Measurements from ENCODE around the gene NLK. TPM values are rescaled to one million over a fixed set of nuclear protein-coding genes. Genes with fewer than 3 reads are reported as not detected.
A peak's percentile ranks its signal among the peaks of the same experiment; 100 is the strongest.

Gene NLK
- polyA plus RNA-seq, 1 experiment: 24.5 TPM

DNA sequence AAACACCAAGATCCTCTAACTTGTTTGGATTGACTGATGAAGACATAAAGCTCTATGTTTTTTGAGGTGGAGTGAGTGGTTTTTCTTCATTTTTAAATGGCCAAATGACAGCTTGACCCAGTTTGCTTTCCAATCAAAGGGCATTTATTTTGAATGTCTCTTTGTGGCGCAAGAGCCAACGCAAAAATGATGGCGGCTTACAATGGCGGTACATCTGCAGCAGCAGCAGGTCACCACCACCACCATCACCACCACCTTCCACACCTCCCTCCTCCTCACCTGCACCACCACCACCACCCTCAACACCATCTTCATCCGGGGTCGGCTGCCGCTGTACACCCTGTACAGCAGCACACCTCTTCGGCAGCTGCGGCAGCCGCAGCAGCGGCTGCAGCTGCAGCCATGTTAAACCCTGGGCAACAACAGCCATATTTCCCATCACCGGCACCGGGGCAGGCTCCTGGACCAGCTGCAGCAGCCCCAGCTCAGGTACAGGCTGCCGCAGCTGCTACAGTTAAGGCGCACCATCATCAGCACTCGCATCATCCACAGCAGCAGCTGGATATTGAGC lies 329 bp downstream of the NLK start:
- DNase-seq (ENCODE audit: low read depth, low spot score): no peak
- CTCF ChIA-PET: no interaction called here
- TF ChIP-seq, protein P1, sequence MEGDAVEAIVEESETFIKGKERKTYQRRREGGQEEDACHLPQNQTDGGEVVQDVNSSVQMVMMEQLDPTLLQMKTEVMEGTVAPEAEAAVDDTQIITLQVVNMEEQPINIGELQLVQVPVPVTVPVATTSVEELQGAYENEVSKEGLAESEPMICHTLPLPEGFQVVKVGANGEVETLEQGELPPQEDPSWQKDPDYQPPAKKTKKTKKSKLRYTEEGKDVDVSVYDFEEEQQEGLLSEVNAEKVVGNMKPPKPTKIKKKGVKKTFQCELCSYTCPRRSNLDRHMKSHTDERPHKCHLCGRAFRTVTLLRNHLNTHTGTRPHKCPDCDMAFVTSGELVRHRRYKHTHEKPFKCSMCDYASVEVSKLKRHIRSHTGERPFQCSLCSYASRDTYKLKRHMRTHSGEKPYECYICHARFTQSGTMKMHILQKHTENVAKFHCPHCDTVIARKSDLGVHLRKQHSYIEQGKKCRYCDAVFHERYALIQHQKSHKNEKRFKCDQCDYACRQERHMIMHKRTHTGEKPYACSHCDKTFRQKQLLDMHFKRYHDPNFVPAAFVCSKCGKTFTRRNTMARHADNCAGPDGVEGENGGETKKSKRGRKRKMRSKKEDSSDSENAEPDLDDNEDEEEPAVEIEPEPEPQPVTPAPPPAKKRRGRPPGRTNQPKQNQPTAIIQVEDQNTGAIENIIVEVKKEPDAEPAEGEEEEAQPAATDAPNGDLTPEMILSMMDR (IDR thresholded peaks at IDR 0.05; ENCODE audit: low read depth, low read length): no peak
- no peak overlapping the region for H3K27ac ChIP-seq (ENCODE audit: low read depth, low read length)
- peak overlapping the region; percentile 81 for H3K4me3 ChIP-seq (ENCODE audit: low read depth, low read length)
- peaks cover 4% of the 10 kb centered on the region; the same call in 1 of the 2 replicates for H3K9me3 ChIP-seq (ENCODE audit: control insufficient read depth, insufficient read depth, low read length)
- POLR2A ChIA-PET: interaction anchor here (0.9 kb wide), 1 partner anchor 116 kb away, joined by 4 read pairs; no protein-coding TSS in a partner anchor
- no peaks in the 10 kb centered on the region for H3K27me3 ChIP-seq (ENCODE audit: control insufficient read depth, insufficient read depth, low read length)

DNA sequence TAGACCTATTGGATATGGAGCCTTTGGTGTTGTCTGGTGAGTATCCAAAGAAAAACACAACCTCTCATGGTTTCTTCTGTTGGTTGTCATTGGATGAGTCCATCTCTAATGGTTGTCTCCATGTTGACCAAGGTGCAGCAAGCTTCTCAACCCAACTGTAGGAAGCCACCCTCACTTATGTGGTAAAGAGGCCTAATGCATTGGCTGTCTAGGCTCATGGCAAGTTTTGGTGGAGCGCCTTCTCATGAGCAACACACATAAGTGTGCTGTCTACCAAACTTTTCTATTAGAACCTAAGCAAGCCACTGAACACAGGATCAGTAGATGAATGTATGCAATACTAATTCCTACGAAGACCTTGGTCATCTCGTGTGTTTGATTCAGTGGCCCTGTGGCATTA lies 819 bp downstream of the NLK start:
- CTCF ChIA-PET: no interaction called here
- POLR2A ChIA-PET: interaction anchor here (0.5 to 0.6 kb wide), 2 partner anchors 82 to 682 kb away, joined by 3 read pairs; no protein-coding TSS in a partner anchor
- Histone ChIP-seq H3K27ac (ENCODE audit: low read depth, low read length) (no peak overlapping the region), H3K27me3 (ENCODE audit: control insufficient read depth, insufficient read depth, low read length) (no peaks in the 10 kb centered on the region), H3K9me3 (ENCODE audit: control insufficient read depth, insufficient read depth, low read length) (peaks cover 4% of the 10 kb centered on the region; the same call in 1 of the 2 replicates), H3K4me3 (ENCODE audit: low read depth, low read length) (peak overlapping the region; percentile 81)
- TF ChIP-seq, protein P1 (IDR thresholded peaks at IDR 0.05; ENCODE audit: low read depth, low read length): no peak
- DNase-seq (ENCODE audit: low read depth, low spot score): no peak

DNA sequence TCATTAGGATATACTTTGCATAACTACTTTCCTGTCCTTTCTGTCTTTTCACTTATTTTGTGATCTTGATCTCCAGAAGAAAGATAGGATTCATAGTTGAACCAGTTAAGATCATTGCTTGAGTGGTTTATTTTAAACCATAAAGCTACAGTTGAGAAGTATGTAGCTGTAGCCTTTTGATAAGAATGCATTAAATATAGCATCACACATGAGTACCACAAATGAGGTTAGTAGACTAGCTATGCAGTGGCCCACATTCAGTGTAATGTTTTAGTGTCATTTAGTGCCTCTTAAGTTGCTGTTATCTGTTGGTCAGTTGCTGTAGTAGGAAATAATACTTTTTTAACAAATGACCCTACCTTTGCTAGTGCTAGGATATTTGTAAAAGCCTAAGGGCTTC lies 1.3 kb downstream of the NLK start:
- TF ChIP-seq, protein P1 (IDR thresholded peaks at IDR 0.05; ENCODE audit: low read depth, low read length): no peak
- Histone ChIP-seq H3K4me3 (ENCODE audit: low read depth, low read length) (peak overlapping the region; percentile 81), H3K27me3 (ENCODE audit: control insufficient read depth, insufficient read depth, low read length) (no peaks in the 10 kb centered on the region), H3K27ac (ENCODE audit: low read depth, low read length) (no peak overlapping the region), H3K9me3 (ENCODE audit: control insufficient read depth, insufficient read depth, low read length) (peaks cover 4% of the 10 kb centered on the region; the same call in 1 of the 2 replicates)
- ChIA-PET POLR2A (interaction anchor here (0.5 to 0.6 kb wide), 2 partner anchors 81 to 682 kb away, joined by 3 read pairs; no protein-coding TSS in a partner anchor), CTCF (no interaction called here)
- DNase-seq (ENCODE audit: low read depth, low spot score): no peak

DNA sequence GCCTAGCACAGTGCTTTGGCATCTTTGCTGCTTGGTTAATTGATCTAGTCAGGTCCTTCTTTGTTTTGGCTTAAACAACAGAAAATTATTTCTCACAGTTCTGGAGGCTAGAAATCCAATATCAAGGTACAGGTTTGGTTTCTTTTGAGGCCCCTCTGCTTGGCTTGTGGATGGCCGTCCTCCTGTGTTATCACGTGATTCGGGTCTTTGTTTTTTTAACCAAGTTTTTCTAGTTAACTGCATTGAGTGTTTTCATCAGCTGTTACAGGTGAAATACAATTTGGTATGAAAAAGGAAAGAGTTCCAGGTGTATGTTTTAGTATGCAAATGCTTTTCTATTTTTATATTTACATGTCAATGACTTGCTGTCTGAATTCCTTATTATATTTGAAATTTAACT lies 2.8 kb downstream of the NLK start:
- Histone ChIP-seq H3K27me3 (ENCODE audit: control insufficient read depth, insufficient read depth, low read length) (no peaks in the 10 kb centered on the region), H3K9me3 (ENCODE audit: control insufficient read depth, insufficient read depth, low read length) (peaks cover 4% of the 10 kb centered on the region; the same call in 1 of the 2 replicates), H3K27ac (ENCODE audit: low read depth, low read length) (no peak overlapping the region), H3K4me3 (ENCODE audit: low read depth, low read length) (peak overlapping the region; percentile 29)
- TF ChIP-seq, protein P1 (IDR thresholded peaks at IDR 0.05; ENCODE audit: low read depth, low read length): no peak
- ChIA-PET POLR2A (no interaction called here), CTCF (no interaction called here)
- no peak for DNase-seq (ENCODE audit: low read depth, low spot score)

DNA sequence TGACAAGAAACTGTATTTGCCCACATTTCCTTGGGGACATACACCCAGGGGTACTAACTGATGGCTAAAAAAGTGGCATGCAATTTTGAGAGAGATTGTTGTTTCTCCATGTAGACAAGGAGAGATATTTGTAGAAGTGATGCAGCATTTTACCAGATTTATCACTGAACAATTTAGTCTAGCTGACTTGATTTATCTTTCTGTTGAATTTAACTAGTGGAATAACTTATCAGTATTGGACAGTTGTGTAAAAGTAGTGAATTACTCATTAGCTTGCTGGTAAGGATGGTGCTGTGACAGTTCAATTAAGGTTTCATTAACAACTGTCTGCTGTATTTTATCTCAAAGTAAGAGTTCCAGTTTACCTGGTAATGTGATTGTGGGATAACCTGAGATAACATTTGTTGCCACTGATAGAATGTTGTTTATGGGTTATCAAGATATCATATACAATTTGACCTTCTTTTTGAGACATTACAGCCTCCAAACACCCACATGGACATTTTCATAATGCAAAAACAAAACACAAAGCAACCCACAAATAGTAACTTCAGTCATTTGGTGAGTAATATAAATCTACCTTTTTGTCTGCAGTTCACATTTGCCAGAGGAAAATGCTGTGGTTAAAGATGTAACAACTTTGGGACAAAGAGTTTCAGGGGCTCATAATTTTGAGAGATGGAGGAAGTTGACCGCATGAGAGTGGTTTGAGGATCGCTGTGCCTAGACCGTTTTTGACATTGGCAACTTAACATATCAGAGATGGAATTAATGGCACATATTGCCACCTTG lies 3.8 kb downstream of the NLK start:
- TF ChIP-seq, protein P1 (IDR thresholded peaks at IDR 0.05; ENCODE audit: low read depth, low read length): no peak
- DNase-seq (ENCODE audit: low read depth, low spot score): no peak
- POLR2A ChIA-PET: no interaction called here
- Histone ChIP-seq H3K9me3 (ENCODE audit: control insufficient read depth, insufficient read depth, low read length) (peaks cover 4% of the 10 kb centered on the region; the same call in 1 of the 2 replicates), H3K27me3 (ENCODE audit: control insufficient read depth, insufficient read depth, low read length) (no peaks in the 10 kb centered on the region), H3K4me3 (ENCODE audit: low read depth, low read length) (no peak overlapping the region), H3K27ac (ENCODE audit: low read depth, low read length) (no peak overlapping the region)
- CTCF ChIA-PET: no interaction called here
